ENCODE measurements around the gene SRCAP.

The SRCAP gene

GRCh38 chr16:30760001-30760559 lies 61.1 kb downstream of the SRCAP start:
- no peak for DNase-seq

- DNase-seq = no peak
Measured at GRCh38 chr16:30760577-30761426, 61.8 kb downstream of the SRCAP start.

- no peak for DNase-seq
Measured at GRCh38 chr16:30761427-30761927, 62.5 kb downstream of the SRCAP start.

- DNase-seq = peak; percentile 94
Measured at GRCh38 chr16:30761928-30762902, 63.2 kb downstream of the SRCAP start, which contains the start of the genes CFAP119 and RNF40. Gene CFAP119, minus strand, starts transcription at chr16:30762062. Its CDS starts 314 bp downstream, at chr16:30761748. Gene RNF40, plus strand, starts transcription at chr16:30762322. Its CDS starts 224 bp downstream, at chr16:30762546.

GRCh38 chr16:30762991-30763725 lies 64.2 kb downstream of the SRCAP start:
- no peak for DNase-seq

- no peak for DNase-seq
Measured at GRCh38 chr16:30764086-30764485, 65.1 kb downstream of the SRCAP start.

- no peak for DNase-seq
Measured at GRCh38 chr16:30764816-30765465, 66.0 kb downstream of the SRCAP start.

- DNase-seq = no peak
Measured at GRCh38 chr16:30766206-30766932, 67.4 kb downstream of the SRCAP start.

GRCh38 chr16:30766933-30767284 lies 67.9 kb downstream of the SRCAP start:
- DNase-seq = no peak

- DNase-seq = no peak
Measured at GRCh38 chr16:30767767-30768465, 68.9 kb downstream of the SRCAP start.

- DNase-seq = no peak
Measured at GRCh38 chr16:30768583-30769181, 69.7 kb downstream of the SRCAP start.

- DNase-seq = no peak
Measured at GRCh38 chr16:30769379-30770089, 70.6 kb downstream of the SRCAP start.

GRCh38 chr16:30771726-30772125 lies 72.8 kb downstream of the SRCAP start:
- no peak for DNase-seq

- DNase-seq = no peak
Measured at GRCh38 chr16:30773826-30774225, 74.9 kb downstream of the SRCAP start.

- no peak for DNase-seq
Measured at GRCh38 chr16:30774367-30775130, 75.6 kb downstream of the SRCAP start.

- no peak for DNase-seq
Measured at GRCh38 chr16:30775131-30775391, 76.1 kb downstream of the SRCAP start.

GRCh38 chr16:30775392-30776188 lies 76.6 kb downstream of the SRCAP start:
- peak; percentile 27 for DNase-seq

Data from NCI-H1694 (cell line).